ENCODE results near the gene SH3RF3. TPM values are rescaled to one million over a fixed set of nuclear protein-coding genes. Genes with fewer than 3 reads are reported as not detected.

Gene SH3RF3
- total and polyA plus RNA-seq, 10 of the 15 experiments (the other 5 are each of a cell fraction or from before 2014, with no cell fraction given), result 0.08 to 8.8 (median 2.3) TPM

GRCh38 chr2:109295781-109296117, 166.7 kb downstream of the SH3RF3 start (continued):
- TF ChIP-seq ATF2 (IDR thresholded peaks at IDR 0.05; ENCODE audit: low read length) (no peak), WRNIP1 (IDR thresholded peaks at IDR 0.05; ENCODE audit: borderline replicate concordance, low read depth, low read length) (no peak), IRF5 (IDR thresholded peaks at IDR 0.05; ENCODE audit: borderline replicate concordance) (no peak), YBX1 (IDR thresholded peaks at IDR 0.05) (no peak), ZNF384 (IDR thresholded peaks at IDR 0.05; ENCODE audit: borderline replicate concordance, low read depth, low read length) (no peak)

DNA sequence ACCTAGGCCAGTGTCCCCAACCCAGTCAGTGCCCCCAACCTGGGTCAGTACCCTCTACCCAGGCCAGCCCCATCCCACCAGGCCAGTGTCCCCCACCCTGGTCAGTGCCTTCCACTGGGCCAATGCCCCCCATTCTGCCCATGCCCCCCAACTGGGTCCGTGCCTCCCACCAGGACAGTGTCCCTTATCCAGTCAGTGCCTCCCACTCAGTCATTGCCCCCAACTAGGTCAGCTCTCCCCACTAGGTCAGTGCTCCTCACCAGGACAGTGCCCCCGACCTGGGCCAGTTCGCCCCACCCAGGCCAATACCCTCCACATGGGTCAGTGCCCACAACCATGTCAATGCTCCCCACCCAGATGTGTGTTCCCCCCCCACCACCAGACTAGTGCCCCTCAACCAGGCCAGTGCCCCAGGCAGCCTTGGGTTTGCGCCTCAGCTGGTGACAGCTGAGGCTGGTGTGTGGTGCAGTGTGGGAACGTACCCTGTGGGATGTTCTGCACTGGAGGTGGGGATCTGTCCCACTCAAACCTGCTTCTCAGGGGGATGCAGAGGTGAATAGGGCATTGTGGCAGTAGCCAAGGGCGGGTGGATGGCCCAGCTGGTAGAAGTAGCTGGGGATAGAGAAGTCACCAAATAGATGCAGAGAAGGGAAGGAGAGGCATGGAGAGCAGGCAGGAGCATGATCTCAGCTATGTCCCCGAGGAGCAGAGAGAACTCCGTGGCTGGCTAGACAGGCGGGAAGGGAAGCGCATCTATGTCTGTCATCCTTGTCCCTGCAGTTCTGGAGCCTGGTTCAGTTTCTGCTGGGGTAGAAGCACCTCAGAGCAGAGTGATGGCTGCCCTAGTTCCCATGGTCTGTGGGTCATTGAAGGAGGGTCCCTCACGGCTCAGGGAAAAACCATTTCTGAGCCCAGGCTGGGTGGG, 168.8 kb downstream of the SH3RF3 start:
- DNase-seq (ENCODE audit: low read depth, low spot score), result no peak
- POLR2A ChIA-PET, result no interaction called here
- CTCF ChIA-PET, result interaction anchor here (0.6 kb wide), 1 partner anchor 73 kb away, joined by 4 read pairs; no protein-coding TSS in a partner anchor
- intact Hi-C loops (cut with micrococcal nuclease; ENCODE audit: unreplicated experiment) (no loop called here), in situ Hi-C loops (cut with MboI) (no loop called here)
- no peaks in the 10 kb centered on the region for H3K79me2 ChIP-seq (ENCODE audit: control insufficient read depth, insufficient read depth, low read length)
- no peak for FAIRE-seq
- no peak overlapping the region for H2AFZ ChIP-seq (ENCODE audit: control insufficient read depth, low read depth, low read length)
- H3K27me3 ChIP-seq (replicated peaks in 1 of 2; ENCODE audit: control insufficient read depth in 2 of 2, insufficient read depth in 2 of 2, low read length in 1 of 2), result no peaks in the 10 kb centered on the region
- H3K9ac ChIP-seq (ENCODE audit: control insufficient read depth, insufficient read depth, low read length), result no peak overlapping the region
- no peak overlapping the region for H3K4me3 ChIP-seq
- no TSS peak for BruUV-seq (replicated peaks)
- no peaks in the 10 kb centered on the region for H4K20me1 ChIP-seq (ENCODE audit: control insufficient read depth, insufficient read depth)
- RAD21 ChIA-PET (ENCODE audit: unreplicated experiment), result no interaction called here
- ATAC-seq, result no peak
- WGBS (ENCODE audit: insufficient coverage, insufficient replicate concordance, low lambda C conversion rate, missing lambda C conversion rate), result 30% methylated on average over 11 of the region's 11 CpGs
- TF ChIP-seq LARP7 (IDR thresholded peaks at IDR 0.05), result no peak
- no peak for TF ChIP-seq ZNF207 (IDR thresholded peaks at IDR 0.05; ENCODE audit: borderline replicate concordance)
- no peaks in the 10 kb centered on the region for H3K9me3 ChIP-seq (replicated peaks; ENCODE audit: control insufficient read depth, insufficient read depth, low read length)
- no peaks in the 10 kb centered on the region for H3K36me3 ChIP-seq (ENCODE audit: control insufficient read depth in 2 of 2, insufficient read depth in 2 of 2, low read length in 1 of 2)
- H3K27ac ChIP-seq (ENCODE audit: control insufficient read depth, insufficient read depth), result no peak overlapping the region
- SMC1A ChIA-PET (ENCODE audit: uncharacterized antibody, unreplicated experiment), result interaction anchor here (1.1 kb wide), 1 partner anchor 9 kb away, joined by 3 read pairs; no protein-coding TSS in a partner anchor
- no peak overlapping the region for H3K4me2 ChIP-seq (ENCODE audit: control insufficient read depth, insufficient read depth)
- no peaks in the 10 kb centered on the region for H3K4me1 ChIP-seq (ENCODE audit: control insufficient read depth, insufficient read depth, low read length)

Data from GM12878 (cell line).